Fibroblast of villous mesenchyme (primary cell): ENCODE results near the gene PON2. TPM values are rescaled to one million over a fixed set of nuclear protein-coding genes. Genes with fewer than 3 reads are reported as not detected.

ENCODE experiments used
- DNase-seq: peaks from one replicate; pipeline ENCODE4 v3.0.0-alpha.2; 2010; ENCODE audit warnings: low read depth
- H3K4me3 ChIP-seq: 2 replicates; pipeline ENCODE4 v1.5.1; 2011; ENCODE audit warnings: low read depth, mild to moderate bottlenecking, low read length
- CTCF ChIP-seq: IDR thresholded peaks from 2 replicates; pipeline ENCODE4 v1.5.1; 2012; ENCODE audit warnings: low read depth, mild to moderate bottlenecking, low read length; ENCODE audit not compliant: insufficient read depth
- total RNA-seq: library from RNA; depleted of rRNA; stranded (reverse); fragments of >200 nt; gene quantifications from 2 replicates; pipeline ENCODE4 v1.2.3, GENCODE V29; 2012

The PON2 gene
- total RNA-seq, 1 donor, result 95.9 TPM

- peak; percentile 79 for TF ChIP-seq CTCF
- no peak overlapping the region for H3K4me3 ChIP-seq
- DNase-seq, result peak; percentile 73
These were observed 42.2 kb upstream of the PON2 start for GRCh38 chr7:95476904-95477594.

- no peak overlapping the region for H3K4me3 ChIP-seq
- TF ChIP-seq CTCF, result no peak
- no peak for DNase-seq
These were observed 41.4 kb upstream of the PON2 start for GRCh38 chr7:95476072-95476847.

GRCh38 chr7:95473276-95473985 is 38.6 kb upstream of the PON2 start:
- no peak overlapping the region for H3K4me3 ChIP-seq
- no peak for DNase-seq
- no peak for TF ChIP-seq CTCF

GRCh38 chr7:95472581-95473161 is 37.8 kb upstream of the PON2 start:
- TF ChIP-seq CTCF, result no peak
- H3K4me3 ChIP-seq, result no peak overlapping the region
- no peak for DNase-seq

- no peak for DNase-seq
These were observed 36.2 kb upstream of the PON2 start for GRCh38 chr7:95471071-95471470.

More at GRCh38 chr7:95471071-95471470, 36.2 kb upstream of the PON2 start:
- H3K4me3 ChIP-seq, result no peak overlapping the region
- TF ChIP-seq CTCF, result no peak
